Progenitor cell of endocrine pancreas (in vitro differentiated cells): ENCODE data around the gene RAB35. TPM values are rescaled to one million over a fixed set of nuclear protein-coding genes. Genes with fewer than 3 reads are reported as not detected.

ENCODE experiments used
- DNase-seq: peaks from one replicate; pipeline ENCODE4 v3.0.0; 2021; ENCODE audit warnings: low spot score; ENCODE audit not compliant: unreplicated experiment
- H3K27ac Mint-ChIP-seq: 2 replicates; pipeline ENCODE4 v1.8.0; 2021; ENCODE audit warnings: mild to moderate bottlenecking, moderate library complexity, mixed read lengths
- H3K27me3 Mint-ChIP-seq: 2 replicates; pipeline ENCODE4 v1.8.0; 2021; ENCODE audit warnings: mixed read lengths
- H3K36me3 Mint-ChIP-seq: 2 replicates; pipeline ENCODE4 v1.8.0; 2022; ENCODE audit warnings: mixed read lengths; ENCODE audit not compliant: insufficient read depth
- H3K4me1 Mint-ChIP-seq: 2 replicates; pipeline ENCODE4 v1.8.0; 2021; ENCODE audit warnings: low read depth, mixed read lengths
- H3K4me3 Mint-ChIP-seq: 2 replicates; pipeline ENCODE4 v1.8.0; 2021; ENCODE audit warnings: low read depth, mild to moderate bottlenecking, moderate library complexity, mixed read lengths
- H3K9me3 Mint-ChIP-seq: 2 replicates; pipeline ENCODE4 v1.8.0; 2021; ENCODE audit warnings: low read depth, mixed read lengths
- CTCF ChIP-seq: fragments of 200-600 bp; sonication (generic); IDR thresholded peaks from one replicate; pipeline ENCODE4 v1.5.0; 2021; ENCODE audit warnings: antibody characterized with exemption, mild to moderate bottlenecking; ENCODE audit not compliant: unreplicated experiment
- total RNA-seq: library from RNA; stranded (reverse); gene quantifications from 2 replicates; pipeline ENCODE4 v1.2.1, GENCODE V29; 2021

The RAB35 gene
- total RNA-seq, 1 donor from 2014 or later = 36.7 TPM

DNA sequence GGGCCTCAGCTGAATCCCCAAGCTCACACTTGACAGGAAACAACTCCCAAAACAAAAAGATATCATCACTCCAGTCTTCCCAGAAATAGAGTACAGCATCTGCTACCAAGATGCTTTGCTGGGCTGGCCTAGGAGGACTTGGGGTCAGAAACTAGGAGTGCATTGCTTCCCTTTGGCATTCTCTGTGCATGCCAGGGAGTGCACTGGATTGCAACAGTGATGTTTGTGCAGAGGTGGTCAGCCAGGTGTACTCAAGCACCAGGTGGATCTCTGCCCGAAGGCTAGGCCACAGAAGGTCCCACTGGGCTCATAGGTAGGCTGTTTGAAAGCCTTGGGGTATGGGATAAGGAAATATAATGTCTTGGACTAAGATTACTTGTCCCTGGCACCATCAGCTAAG, 51.1 kb downstream of the RAB35 start:
- no peak for TF ChIP-seq CTCF
- Mint-ChIP-seq H3K4me1 (peaks cover 12% of the 10 kb centered on the region), H3K9me3 (no peaks in the 10 kb centered on the region), H3K4me3 (no peak overlapping the region), H3K36me3 (no peaks in the 10 kb centered on the region), H3K27me3 (peaks cover 10% of the 10 kb centered on the region), H3K27ac (no peak overlapping the region)
- no peak for DNase-seq

GRCh38 chr12:120064054-120064940, 52.3 kb downstream of the RAB35 start:
- Mint-ChIP-seq H3K36me3 (no peaks in the 10 kb centered on the region), H3K27me3 (peaks cover 10% of the 10 kb centered on the region), H3K27ac (no peak overlapping the region), H3K4me3 (no peak overlapping the region), H3K4me1 (peaks cover 15% of the 10 kb centered on the region), H3K9me3 (no peaks in the 10 kb centered on the region)
- TF ChIP-seq CTCF = no peak
- no peak for DNase-seq

GRCh38 chr12:120062976-120063579, 53.5 kb downstream of the RAB35 start:
- Mint-ChIP-seq H3K27me3 (peaks cover 10% of the 10 kb centered on the region), H3K36me3 (no peaks in the 10 kb centered on the region), H3K27ac (no peak overlapping the region), H3K9me3 (no peaks in the 10 kb centered on the region), H3K4me3 (no peak overlapping the region), H3K4me1 (peaks cover 15% of the 10 kb centered on the region)
- DNase-seq = no peak
- no peak for TF ChIP-seq CTCF

- Mint-ChIP-seq H3K27ac (no peak overlapping the region), H3K4me3 (no peak overlapping the region), H3K27me3 (peaks cover 10% of the 10 kb centered on the region), H3K9me3 (no peaks in the 10 kb centered on the region), H3K4me1 (peaks cover 15% of the 10 kb centered on the region), H3K36me3 (no peaks in the 10 kb centered on the region)
- TF ChIP-seq CTCF = no peak
- no peak for DNase-seq
These were observed 54.9 kb downstream of the RAB35 start for GRCh38 chr12:120061575-120062214.

DNA sequence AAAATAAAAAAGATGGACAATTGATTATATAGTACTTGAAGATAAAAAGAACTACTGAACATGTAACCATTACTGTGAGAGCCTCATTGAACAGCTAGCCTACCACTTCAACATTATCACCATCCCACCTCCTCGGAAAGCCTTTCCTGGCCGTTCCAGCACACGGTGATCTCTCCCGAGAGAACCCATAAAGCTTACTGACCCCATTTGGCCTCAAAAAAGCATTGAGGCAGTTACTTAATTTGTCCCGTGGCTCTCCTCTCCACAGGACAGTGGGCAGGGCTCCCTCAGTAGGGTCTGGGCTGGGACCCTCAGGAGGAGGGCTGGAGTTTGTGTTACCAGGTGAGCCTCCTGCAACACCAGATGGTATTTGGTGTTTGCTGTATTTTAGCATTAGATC, 55.8 kb downstream of the RAB35 start:
- Mint-ChIP-seq H3K4me3 (no peak overlapping the region), H3K4me1 (peaks cover 15% of the 10 kb centered on the region), H3K36me3 (no peaks in the 10 kb centered on the region), H3K27me3 (peaks cover 10% of the 10 kb centered on the region), H3K27ac (no peak overlapping the region), H3K9me3 (no peaks in the 10 kb centered on the region)
- TF ChIP-seq CTCF = no peak
- no peak for DNase-seq
